Ishikawa (cell line): ENCODE results near the gene SGSM1.

ENCODE experiments used
- CEBPB ChIP-seq: IDR thresholded peaks from 2 replicates; pipeline ENCODE4 v1.6.1; 2012
- EP300 ChIP-seq: IDR thresholded peaks from 2 replicates; pipeline ENCODE4 v1.6.1; 2012; ENCODE audit warnings: borderline replicate concordance
- TAF1 ChIP-seq: IDR thresholded peaks from 2 replicates; pipeline ENCODE4 v1.6.1; 2012; ENCODE audit warnings: low read depth, mild to moderate bottlenecking
- TEAD4 ChIP-seq: IDR thresholded peaks from 2 replicates; pipeline ENCODE4 v1.6.1; 2012
- USF1 ChIP-seq: IDR thresholded peaks from 2 replicates; pipeline ENCODE4 v1.6.1; 2012
- YY1 ChIP-seq: IDR thresholded peaks from 2 replicates; pipeline ENCODE4 v1.6.1; 2012; ENCODE audit warnings: low read depth
- TF ChIP-seq, protein P1 (sequence below): IDR thresholded peaks from 2 replicates; pipeline ENCODE4 v1.6.1; 2012

GRCh38 chr22:24812950-24813775 lies 7.2 kb downstream of the SGSM1 start:
- TF ChIP-seq USF1 (no peak), CEBPB (no peak), TAF1 (no peak), TEAD4 (no peak), YY1 (no peak), EP300 (no peak)
- TF ChIP-seq, protein P1, sequence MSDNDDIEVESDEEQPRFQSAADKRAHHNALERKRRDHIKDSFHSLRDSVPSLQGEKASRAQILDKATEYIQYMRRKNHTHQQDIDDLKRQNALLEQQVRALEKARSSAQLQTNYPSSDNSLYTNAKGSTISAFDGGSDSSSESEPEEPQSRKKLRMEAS: no peak
